T-helper 1 cell treated with Interleukin-12 subunit alpha and Interleukin-12 subunit beta and Interleukin-4 antibody, amounts not matched to agents 30 μg/mL and 1 μg/mL, for 36 hours (primary cell): ENCODE results near the gene MKS1.

ENCODE experiments used
- H3K27ac Mint-ChIP-seq: one replicate; pipeline ENCODE4 v1.8.0; 2021; ENCODE audit warnings: mild to moderate bottlenecking, mixed read lengths
- H3K27me3 Mint-ChIP-seq: one replicate; pipeline ENCODE4 v1.8.0; 2021; ENCODE audit warnings: low read depth, mixed read lengths
- H3K36me3 Mint-ChIP-seq: one replicate; pipeline ENCODE4 v1.8.0; 2021; ENCODE audit warnings: low read depth, mixed read lengths
- H3K4me1 Mint-ChIP-seq: one replicate; pipeline ENCODE4 v1.8.0; 2021; ENCODE audit warnings: low read depth, mixed read lengths
- H3K4me3 Mint-ChIP-seq: one replicate; pipeline ENCODE4 v1.8.0; 2021; ENCODE audit warnings: mild to moderate bottlenecking, moderate library complexity, mixed read lengths
- H3K9me3 Mint-ChIP-seq: one replicate; pipeline ENCODE4 v1.8.0; 2021; ENCODE audit warnings: mixed read lengths

MKS1 gene

DNA sequence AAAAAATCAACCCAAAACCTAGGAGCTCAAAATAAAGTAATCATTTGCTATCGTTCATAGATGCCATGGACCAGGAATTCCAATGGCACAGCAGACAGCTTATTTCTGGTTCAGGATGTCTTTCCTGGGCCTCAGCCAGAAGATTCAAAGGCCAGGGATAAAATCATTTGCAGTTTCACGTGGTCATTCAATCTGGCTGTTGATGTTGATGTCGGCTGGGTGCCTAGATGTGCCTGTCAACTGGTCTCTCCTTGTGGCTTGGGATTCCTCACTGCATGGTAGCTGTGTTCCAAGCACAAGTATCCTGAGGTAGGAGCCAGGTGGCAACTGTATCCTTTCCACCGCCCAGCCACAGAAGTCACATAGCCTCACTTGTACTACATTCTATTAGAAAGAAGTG is 37.3 kb downstream of the MKS1 start:
- Mint-ChIP-seq H3K9me3 (no peaks in the 10 kb centered on the region), H3K27ac (no peak overlapping the region), H3K4me1 (no peaks in the 10 kb centered on the region), H3K36me3 (no peaks in the 10 kb centered on the region), H3K4me3 (no peak overlapping the region), H3K27me3 (peaks cover 9% of the 10 kb centered on the region)

- Mint-ChIP-seq H3K27ac (no peak overlapping the region), H3K9me3 (no peaks in the 10 kb centered on the region), H3K27me3 (peaks cover 27% of the 10 kb centered on the region), H3K36me3 (no peaks in the 10 kb centered on the region), H3K4me1 (peaks cover 14% of the 10 kb centered on the region), H3K4me3 (no peak overlapping the region)
These were observed 42.9 kb downstream of the MKS1 start for GRCh38 chr17:58176200-58176599.

GRCh38 chr17:58174871-58175270 is 44.2 kb downstream of the MKS1 start:
- H3K9me3 Mint-ChIP-seq, result no peaks in the 10 kb centered on the region
- H3K36me3 Mint-ChIP-seq, result no peaks in the 10 kb centered on the region
- H3K4me1 Mint-ChIP-seq, result peaks cover 25% of the 10 kb centered on the region
- peaks cover 25% of the 10 kb centered on the region for H3K27me3 Mint-ChIP-seq
- H3K4me3 Mint-ChIP-seq, result no peak overlapping the region
- peak overlapping the region; percentile 27 for H3K27ac Mint-ChIP-seq

- Mint-ChIP-seq H3K27ac (no peak overlapping the region), H3K9me3 (no peaks in the 10 kb centered on the region), H3K4me3 (no peak overlapping the region), H3K4me1 (peaks cover 28% of the 10 kb centered on the region), H3K36me3 (no peaks in the 10 kb centered on the region), H3K27me3 (peaks cover 33% of the 10 kb centered on the region)
These were observed 46.5 kb downstream of the MKS1 start for GRCh38 chr17:58172369-58173071.

GRCh38 chr17:58170622-58171021 is 48.4 kb downstream of the MKS1 start:
- Mint-ChIP-seq H3K27ac (peak overlapping the region; percentile 50), H3K4me3 (peak overlapping the region; percentile 49), H3K27me3 (peaks cover 46% of the 10 kb centered on the region), H3K4me1 (peaks cover 28% of the 10 kb centered on the region), H3K9me3 (no peaks in the 10 kb centered on the region), H3K36me3 (no peaks in the 10 kb centered on the region)

DNA sequence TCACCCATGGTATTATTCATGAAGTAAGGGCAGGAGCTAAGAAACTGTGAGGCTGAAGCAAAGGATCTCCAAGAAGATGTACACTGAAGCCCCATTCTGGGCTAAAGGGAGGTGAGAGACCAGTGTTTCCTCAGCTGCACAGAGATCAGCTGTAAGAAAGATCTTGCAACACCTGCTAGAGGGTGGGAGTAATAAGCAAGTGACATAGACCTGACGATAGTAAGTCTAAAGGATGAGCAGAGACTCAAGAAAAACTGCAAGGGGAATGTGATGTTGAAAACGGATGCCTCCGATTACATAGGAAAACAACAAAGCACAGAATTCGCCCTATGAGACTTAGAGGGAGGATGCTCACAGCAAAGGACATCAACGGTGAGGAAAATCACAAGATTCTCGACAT is 52.4 kb downstream of the MKS1 start, which contains the start of gene OR4D2:
Gene OR4D2 (plus strand): TSS at position 301 of the 400 bp plus-strand sequence. CDS start 2,674 bp downstream, outside the sequence.
- Mint-ChIP-seq H3K9me3 (no peaks in the 10 kb centered on the region), H3K27me3 (peaks cover 61% of the 10 kb centered on the region)

GRCh38 chr17:58165981-58166380 is 53.1 kb downstream of the MKS1 start:
- peaks cover 14% of the 10 kb centered on the region for H3K4me1 Mint-ChIP-seq
- H3K36me3 Mint-ChIP-seq, result no peaks in the 10 kb centered on the region
- H3K27me3 Mint-ChIP-seq, result peaks cover 67% of the 10 kb centered on the region
- no peaks in the 10 kb centered on the region for H3K9me3 Mint-ChIP-seq
- no peak overlapping the region for H3K27ac Mint-ChIP-seq
- H3K4me3 Mint-ChIP-seq, result no peak overlapping the region

More for the DNA sequence above, 52.4 kb downstream of the MKS1 start, which contains the start of gene OR4D2:
- peaks cover 18% of the 10 kb centered on the region for H3K4me1 Mint-ChIP-seq
- H3K27ac Mint-ChIP-seq, result peak within 1 kb of the TSS; percentile 52
- no peak within 1 kb of the TSS for H3K4me3 Mint-ChIP-seq
- H3K36me3 Mint-ChIP-seq, result no peaks in the 10 kb centered on the region

GRCh38 chr17:58161566-58161965 is 57.5 kb downstream of the MKS1 start:
- H3K9me3 Mint-ChIP-seq, result no peaks in the 10 kb centered on the region
- H3K4me1 Mint-ChIP-seq, result peaks cover 11% of the 10 kb centered on the region
- peaks cover 7% of the 10 kb centered on the region for H3K36me3 Mint-ChIP-seq
- H3K27ac Mint-ChIP-seq, result no peak overlapping the region
- no peak overlapping the region for H3K4me3 Mint-ChIP-seq
- H3K27me3 Mint-ChIP-seq, result peaks cover 71% of the 10 kb centered on the region

- H3K27ac Mint-ChIP-seq, result no peak overlapping the region
- H3K4me1 Mint-ChIP-seq, result peaks cover 32% of the 10 kb centered on the region
- peaks cover 47% of the 10 kb centered on the region for H3K27me3 Mint-ChIP-seq
- peaks cover 18% of the 10 kb centered on the region for H3K36me3 Mint-ChIP-seq
- no peak overlapping the region for H3K4me3 Mint-ChIP-seq
- H3K9me3 Mint-ChIP-seq, result peaks cover 8% of the 10 kb centered on the region
These were observed 60.9 kb downstream of the MKS1 start for GRCh38 chr17:58158181-58158580.

DNA sequence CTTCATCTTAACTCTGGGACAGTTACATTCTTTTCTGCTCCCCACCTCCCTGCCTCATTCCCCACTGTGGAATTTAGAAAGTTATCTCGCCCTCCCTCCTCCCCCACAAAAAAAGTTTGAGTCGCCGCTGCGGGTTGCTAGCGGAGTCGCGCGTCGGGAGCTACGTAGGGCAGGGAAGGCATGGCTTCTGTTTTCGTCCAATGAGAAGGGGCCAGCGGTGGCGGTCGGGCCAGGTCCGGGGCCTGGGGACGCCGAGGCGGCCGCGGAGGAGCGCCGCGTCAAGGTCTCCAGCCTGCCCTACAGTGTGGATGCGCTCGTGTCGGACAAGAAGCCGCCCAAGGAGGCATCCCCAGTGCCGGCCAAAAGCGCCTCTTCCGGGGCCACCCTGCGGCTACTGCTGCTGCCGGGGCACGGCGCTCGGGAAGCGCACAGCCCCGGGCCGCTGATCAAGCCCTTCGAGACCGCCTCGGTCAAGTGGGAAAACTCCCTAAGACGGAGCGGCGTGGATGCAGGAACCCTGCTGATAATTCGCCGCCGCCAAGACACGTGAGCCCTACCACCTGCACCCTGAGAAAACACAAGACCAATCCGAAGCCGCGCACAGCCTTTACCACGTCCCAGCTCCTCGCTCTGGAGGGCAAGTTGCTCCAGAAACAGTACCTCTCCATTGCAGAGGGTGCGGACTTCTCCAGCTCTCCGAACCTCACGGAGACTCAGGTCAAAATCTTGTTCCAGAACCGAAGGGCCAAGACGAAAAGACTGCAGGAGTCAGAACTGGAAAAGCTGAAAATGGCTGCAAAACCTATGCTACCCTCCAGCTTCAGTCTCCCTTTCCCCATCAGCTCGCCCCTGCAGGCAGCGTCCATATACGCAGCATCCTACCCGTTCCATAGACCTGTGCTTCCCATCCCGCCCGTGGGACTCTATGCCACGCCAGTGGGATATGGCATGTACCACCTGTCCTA is 61.9 kb downstream of the MKS1 start:
- Mint-ChIP-seq H3K27me3 (peaks cover 39% of the 10 kb centered on the region), H3K4me1 (peaks cover 42% of the 10 kb centered on the region), H3K27ac (peak overlapping the region; percentile 88), H3K4me3 (peak overlapping the region; percentile 93), H3K36me3 (peaks cover 18% of the 10 kb centered on the region), H3K9me3 (peaks cover 8% of the 10 kb centered on the region)
